Mesenchymal stem cell (in vitro differentiated cells and primary cell): Measurements from ENCODE around the gene ZNF408.

Source experiments
- DNase-seq: peaks from one replicate; pipeline ENCODE4 v3.0.0-alpha.2; 2013
- H2AFZ ChIP-seq: one replicate; pipeline ENCODE4 v1.6.1; 2013; ENCODE audit warnings: low read depth, mild to moderate bottlenecking, control low read depth, inconsistent platforms, low read length, moderate library complexity
- H2AK5ac ChIP-seq: 2 replicates; pipeline ENCODE4 v1.6.1; 2013; ENCODE audit warnings: low read length, moderate library complexity, mild to moderate bottlenecking, inconsistent platforms; ENCODE audit not compliant: severe bottlenecking
- H2BK120ac ChIP-seq: one replicate; pipeline ENCODE4 v1.6.1; 2013; ENCODE audit warnings: low read depth, mild to moderate bottlenecking, inconsistent platforms, low read length, moderate library complexity
- H2BK12ac ChIP-seq, 2 experiments: one replicate each; pipeline ENCODE4 v1.6.1; 2013; ENCODE audit warnings: inconsistent platforms in 2 of 2, low read length in 2 of 2, mild to moderate bottlenecking in 2 of 2, moderate library complexity in 2 of 2, control low read depth in 1 of 2
- H2BK15ac ChIP-seq: one replicate; pipeline ENCODE4 v1.6.1; 2013; ENCODE audit warnings: mild to moderate bottlenecking, low read depth, inconsistent platforms; ENCODE audit not compliant: poor library complexity, severe bottlenecking
- H2BK5ac ChIP-seq: 2 replicates; pipeline ENCODE4 v1.6.1; 2013; ENCODE audit warnings: low read depth, mild to moderate bottlenecking, low read length, control low read depth, inconsistent platforms; ENCODE audit not compliant: poor library complexity, severe bottlenecking
- H3K14ac ChIP-seq, 2 experiments: one replicate each; pipeline ENCODE4 v1.6.1; 2013; ENCODE audit warnings: inconsistent platforms in 2 of 2, low read length in 2 of 2, control low read depth in 1 of 2, mild to moderate bottlenecking in 1 of 2, moderate library complexity in 1 of 2
- H3K18ac ChIP-seq, 2 experiments: one replicate each; pipeline ENCODE4 v1.6.1; 2013; ENCODE audit warnings: inconsistent platforms in 2 of 2, low read length in 2 of 2, control low read depth in 1 of 2, low read depth in 1 of 2, mild to moderate bottlenecking in 1 of 2
- H3K23ac ChIP-seq, 2 experiments: one replicate each; pipeline ENCODE4 v1.6.1; 2013; ENCODE audit warnings: inconsistent platforms in 2 of 2, low read length in 2 of 2, mild to moderate bottlenecking in 2 of 2, moderate library complexity in 2 of 2, control low read depth in 1 of 2
- H3K27ac ChIP-seq: 2 replicates; pipeline ENCODE4 v1.5.1; 2013; ENCODE audit warnings: mild to moderate bottlenecking, moderate library complexity, low read length, control low read depth, inconsistent platforms; ENCODE audit not compliant: poor library complexity, severe bottlenecking
- H3K27me3 ChIP-seq, 2 experiments: 2 replicates each; pipeline versions ENCODE4 v1.6.1 to v1.7.0; 2013; ENCODE audit warnings: low read length in 2 of 2, mild to moderate bottlenecking in 2 of 2, moderate library complexity in 2 of 2, control low read depth in 1 of 2, inconsistent platforms in 1 of 2; ENCODE audit not compliant: control insufficient read depth in 1 of 2, insufficient read depth in 1 of 2
- H3K36me3 ChIP-seq, 2 experiments: 2 replicates each; pipeline versions ENCODE4 v1.6.1 to v1.7.0; 2013; ENCODE audit warnings: low read length in 2 of 2, control low read depth in 1 of 2, inconsistent platforms in 1 of 2, low read depth in 1 of 2, mild to moderate bottlenecking in 1 of 2; ENCODE audit not compliant: insufficient read depth in 2 of 2, control insufficient read depth in 1 of 2
- H3K4ac ChIP-seq, 2 experiments: one replicate each; pipeline ENCODE4 v1.6.1; 2013; ENCODE audit warnings: inconsistent platforms in 2 of 2, low read length in 2 of 2, mild to moderate bottlenecking in 2 of 2, moderate library complexity in 2 of 2, control low read depth in 1 of 2, low read depth in 1 of 2
- H3K4me1 ChIP-seq: 2 replicates; pipeline ENCODE4 v1.6.1; 2013; ENCODE audit warnings: low read depth, low read length, control low read depth; ENCODE audit not compliant: control insufficient read depth, insufficient read depth
- H3K4me2 ChIP-seq: 2 replicates; pipeline ENCODE4 v1.6.1; 2013; ENCODE audit warnings: low read length, mild to moderate bottlenecking, inconsistent platforms; ENCODE audit not compliant: poor library complexity, severe bottlenecking
- H3K4me3 ChIP-seq, 2 experiments: 2 replicates each; pipeline versions ENCODE4 v1.5.1 to v1.7.0; 2013; ENCODE audit warnings: low read length in 2 of 2, mild to moderate bottlenecking in 2 of 2, control low read depth in 1 of 2, low read depth in 1 of 2; ENCODE audit not compliant: insufficient read depth in 1 of 2
- H3K79me1 ChIP-seq: replicated peaks from 2 replicates; pipeline ENCODE4 v1.6.1; 2013; ENCODE audit warnings: mild to moderate bottlenecking, control low read depth, low read length, inconsistent platforms; ENCODE audit not compliant: poor library complexity, severe bottlenecking
- H3K9ac ChIP-seq: 2 replicates; pipeline ENCODE4 v1.7.0; 2013; ENCODE audit warnings: mild to moderate bottlenecking, low read length, moderate library complexity
- H3K9me3 ChIP-seq: 2 replicates; pipeline ENCODE4 v1.7.0; 2013; ENCODE audit warnings: mild to moderate bottlenecking, low read length; ENCODE audit not compliant: control insufficient read depth
- H4K8ac ChIP-seq: one replicate; pipeline ENCODE4 v1.6.1; 2013; ENCODE audit warnings: inconsistent platforms, mild to moderate bottlenecking, low read length, moderate library complexity
- H4K91ac ChIP-seq: one replicate; pipeline ENCODE4 v1.6.1; 2013; ENCODE audit warnings: mild to moderate bottlenecking, low read length, inconsistent platforms
- WGBS: methylation state at CpG from one replicate; pipeline ENCODE4 v1.1.7; 2013; ENCODE audit warnings: mixed read lengths; 5-methylcytosine and 5-hydroxymethylcytosine counted together

ZNF408 gene

GRCh38 chr11:46724088-46724487 is 23.3 kb downstream of the ZNF408 start:
- H3K27me3 ChIP-seq = no peaks in the 10 kb centered on the region
- no peak overlapping the region for H3K27ac ChIP-seq
- H4K8ac ChIP-seq = no peak overlapping the region
- no peak overlapping the region for H2BK5ac ChIP-seq
- no peak overlapping the region for H2AFZ ChIP-seq
- no peak overlapping the region for H3K4me2 ChIP-seq
- no peak overlapping the region for H3K14ac ChIP-seq
- H3K9me3 ChIP-seq = no peaks in the 10 kb centered on the region
- no peak overlapping the region for H2BK120ac ChIP-seq
- no peak overlapping the region for H2AK5ac ChIP-seq
- H2BK12ac ChIP-seq = no peak overlapping the region
- no peak overlapping the region for H3K4me3 ChIP-seq
- H3K4me1 ChIP-seq = peaks cover 13% of the 10 kb centered on the region
- H3K79me1 ChIP-seq = no peaks in the 10 kb centered on the region
- H3K36me3 ChIP-seq = no peaks in the 10 kb centered on the region
- H3K9ac ChIP-seq = no peak overlapping the region
- H3K4ac ChIP-seq = no peak overlapping the region
- no peak overlapping the region for H2BK15ac ChIP-seq
- no peak for DNase-seq
- H3K23ac ChIP-seq = no peak overlapping the region
- H4K91ac ChIP-seq = no peak overlapping the region
- WGBS = 80% methylated on average over 8 of the region's 8 CpGs
- H3K18ac ChIP-seq = no peak overlapping the region

- Histone ChIP-seq H4K91ac (no peak overlapping the region), H3K4me2 (no peak overlapping the region), H2AFZ (no peak overlapping the region), H3K27me3 (no peaks in the 10 kb centered on the region), H2BK120ac (no peak overlapping the region), H3K4me3 (no peak overlapping the region), H3K36me3 (no peaks in the 10 kb centered on the region), H4K8ac (no peak overlapping the region), H3K4ac (no peak overlapping the region), H3K9ac (no peak overlapping the region), H2AK5ac (no peak overlapping the region), H3K79me1 (no peaks in the 10 kb centered on the region), H3K27ac (no peak overlapping the region), H3K14ac (no peak overlapping the region), H3K4me1 (peaks cover 13% of the 10 kb centered on the region), H2BK5ac (no peak overlapping the region), H3K9me3 (no peaks in the 10 kb centered on the region), H2BK15ac (no peak overlapping the region), H3K23ac (no peak overlapping the region), H3K18ac (no peak overlapping the region), H2BK12ac (no peak overlapping the region)
- WGBS = 88% methylated on average over 19 of the region's 19 CpGs
- DNase-seq = no peak
Measured at GRCh38 chr11:46725338-46726205, 24.7 kb downstream of the ZNF408 start.

GRCh38 chr11:46726206-46726862 is 25.5 kb downstream of the ZNF408 start:
- 96% methylated on average over 26 of the region's 26 CpGs for WGBS
- H2AFZ ChIP-seq = no peak overlapping the region

GRCh38 chr11:46727952-46728658 is 27.3 kb downstream of the ZNF408 start:
- Histone ChIP-seq H3K18ac (no peak overlapping the region), H3K9ac (no peak overlapping the region), H4K91ac (no peak overlapping the region), H2AFZ (no peak overlapping the region), H3K23ac (no peak overlapping the region), H2BK15ac (no peak overlapping the region), H3K4me1 (peaks cover 13% of the 10 kb centered on the region), H3K27me3 (no peaks in the 10 kb centered on the region), H4K8ac (no peak overlapping the region), H2BK12ac (no peak overlapping the region), H2BK5ac (no peak overlapping the region), H3K14ac (no peak overlapping the region), H3K36me3 (no peaks in the 10 kb centered on the region), H3K9me3 (no peaks in the 10 kb centered on the region), H3K27ac (no peak overlapping the region), H3K4ac (no peak overlapping the region), H2AK5ac (no peak overlapping the region), H3K4me2 (no peak overlapping the region), H2BK120ac (no peak overlapping the region), H3K4me3 (no peak overlapping the region), H3K79me1 (no peaks in the 10 kb centered on the region)
- 91% methylated on average over 17 of the region's 17 CpGs for WGBS
- DNase-seq = no peak

More at GRCh38 chr11:46726206-46726862, 25.5 kb downstream of the ZNF408 start:
- Histone ChIP-seq H3K4me2 (no peak overlapping the region), H2BK5ac (no peak overlapping the region), H2BK12ac (no peak overlapping the region), H3K9me3 (no peaks in the 10 kb centered on the region), H3K27ac (no peak overlapping the region), H3K9ac (no peak overlapping the region), H3K4me1 (peaks cover 13% of the 10 kb centered on the region), H3K18ac (no peak overlapping the region), H3K36me3 (no peaks in the 10 kb centered on the region), H3K4ac (no peak overlapping the region), H2BK120ac (no peak overlapping the region), H3K23ac (no peak overlapping the region), H3K4me3 (no peak overlapping the region), H3K14ac (peak overlapping the region in 1 of 2 experiments; percentile 7), H2AK5ac (no peak overlapping the region), H3K79me1 (no peaks in the 10 kb centered on the region), H3K27me3 (no peaks in the 10 kb centered on the region), H4K91ac (no peak overlapping the region), H2BK15ac (no peak overlapping the region), H4K8ac (no peak overlapping the region)
- DNase-seq = no peak
